AG08396 (cell line): ENCODE results near the gene RGCC.
A peak's percentile ranks its signal among the peaks of the same experiment; 100 is the strongest.
"Not testable (repeated sequence)": the region's sequence is repeated elsewhere in the genome, so short reads cannot be mapped to it uniquely, and the experiment has no call there.

Experiments used
- DNase-seq: peaks from one replicate; pipeline ENCODE4 v3.0.0; 2012; ENCODE audit warnings: low spot score, mixed read lengths

RGCC gene, protein sequence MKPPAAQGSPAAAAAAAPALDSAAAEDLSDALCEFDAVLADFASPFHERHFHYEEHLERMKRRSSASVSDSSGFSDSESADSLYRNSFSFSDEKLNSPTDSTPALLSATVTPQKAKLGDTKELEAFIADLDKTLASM

DNA sequence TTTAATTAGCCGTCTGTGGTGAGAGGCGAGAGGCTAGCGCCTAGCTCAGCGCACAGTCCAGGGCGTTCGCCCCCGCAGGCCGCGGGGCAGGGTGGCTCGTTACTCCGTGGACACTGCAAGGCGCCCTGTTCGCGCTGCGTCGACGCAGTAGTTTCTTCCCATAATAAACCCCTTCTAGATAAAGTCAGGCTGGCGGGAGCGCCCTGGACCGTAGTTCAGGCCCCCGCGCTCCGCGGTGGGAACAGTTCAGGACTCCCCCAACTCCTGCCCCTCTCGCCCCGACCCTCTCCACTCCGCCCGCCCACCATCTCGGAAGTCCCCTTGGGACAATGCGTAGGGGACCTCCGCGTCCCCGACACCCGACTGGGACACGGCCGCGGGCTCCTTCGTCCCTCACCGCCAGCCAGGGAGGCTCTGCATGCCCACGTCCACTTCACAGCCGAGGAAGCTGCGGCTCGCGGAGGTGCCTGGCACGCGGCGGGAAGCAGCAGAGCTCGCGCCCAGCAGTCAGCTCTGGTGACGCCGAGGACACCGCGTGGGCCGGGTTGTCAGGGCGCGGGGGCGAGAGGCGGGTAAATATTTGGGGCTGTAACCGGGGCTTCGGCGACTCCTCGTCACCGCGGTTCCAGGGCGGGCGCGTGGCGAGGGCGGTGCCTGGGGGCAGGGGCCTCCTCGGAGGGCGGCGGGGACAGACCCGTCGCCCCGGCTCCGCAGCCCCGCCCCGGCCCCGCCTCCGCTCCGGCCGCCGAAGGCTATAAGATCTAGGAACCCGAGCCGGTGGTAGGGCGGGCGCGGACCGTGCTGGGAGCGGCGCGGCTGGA lies at the start of gene RGCC:
Gene RGCC, plus strand, starts transcription at position 783 of the 821 bp plus-strand sequence. CDS start 158 bp downstream, outside the sequence.
- DNase-seq: peak; percentile 89

DNA sequence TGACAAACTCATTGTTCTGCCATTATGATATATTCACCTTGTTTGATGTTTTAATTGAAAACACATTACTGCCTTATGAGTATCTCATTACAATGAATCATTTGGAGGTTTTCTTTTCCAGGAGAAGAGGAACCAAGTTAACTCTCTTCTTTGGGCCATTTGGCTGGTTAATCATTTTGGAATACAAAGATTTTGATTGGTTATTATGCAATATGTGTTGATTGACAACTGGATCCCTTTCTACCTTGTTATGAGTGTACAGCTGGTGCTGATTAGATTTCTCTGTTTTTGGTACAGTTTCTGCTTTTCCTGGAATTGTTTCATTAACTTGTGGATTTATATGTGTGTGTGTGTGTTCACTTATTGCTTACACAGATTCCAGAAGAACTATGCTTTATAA lies 49.2 kb upstream of the RGCC start:
- no peak for DNase-seq

DNA sequence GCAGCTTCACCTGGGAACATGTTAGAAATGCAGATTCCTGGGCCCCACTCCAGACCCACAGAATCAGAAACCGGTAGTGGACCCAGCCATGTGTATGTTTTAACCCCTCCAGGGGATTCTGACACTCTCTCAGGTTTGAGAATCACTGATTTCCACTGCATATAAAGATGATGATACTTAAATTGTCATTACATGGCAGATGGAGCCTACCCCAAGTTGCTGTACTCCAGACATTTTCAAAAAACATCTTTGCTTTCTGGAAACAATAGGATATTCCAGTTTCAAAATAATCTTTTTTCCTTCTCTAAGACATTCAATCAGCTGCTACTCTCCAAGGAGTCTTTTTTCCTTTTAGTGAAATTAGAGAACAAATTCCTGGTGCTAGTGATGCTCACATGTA lies 48.6 kb upstream of the RGCC start:
- DNase-seq: no peak

DNA sequence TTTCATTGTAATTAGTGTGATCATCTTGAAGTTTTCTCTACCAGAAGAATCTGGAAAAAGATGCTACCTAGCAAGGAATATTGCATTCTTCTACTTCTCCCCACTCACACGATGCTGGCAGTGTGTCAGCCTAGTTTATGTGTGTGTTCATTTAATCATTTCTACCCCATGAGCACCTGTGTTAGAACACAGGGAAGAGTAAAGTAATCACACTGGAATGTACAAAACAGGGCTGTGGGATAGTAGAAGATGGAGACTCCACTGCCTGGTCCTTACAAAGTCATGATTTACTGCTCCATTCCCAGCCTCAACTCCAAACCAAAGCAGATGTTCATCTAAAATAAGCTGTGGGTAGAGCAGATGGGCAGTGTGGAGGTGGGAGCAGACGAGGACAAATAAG lies 47.7 kb upstream of the RGCC start:
- DNase-seq: no peak

DNA sequence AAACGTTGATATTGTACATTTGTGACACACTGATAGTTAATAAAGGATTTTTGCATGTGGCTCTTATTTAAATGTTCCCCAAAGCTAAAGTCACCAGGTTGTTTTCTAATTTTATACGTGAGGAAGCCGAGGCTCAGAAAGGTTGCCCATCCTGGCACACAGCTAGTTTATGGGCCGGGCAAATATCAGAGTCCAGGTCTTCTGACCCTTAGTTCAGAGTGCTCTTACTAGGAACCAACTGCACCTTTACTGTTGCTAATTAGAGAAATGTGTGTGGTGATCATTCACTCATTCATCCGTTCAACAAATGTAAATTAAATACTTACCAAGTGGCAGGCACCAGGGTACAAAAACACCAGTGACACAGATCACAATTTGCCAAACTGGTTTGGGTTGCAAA lies 46.3 kb upstream of the RGCC start:
- DNase-seq: no peak

DNA sequence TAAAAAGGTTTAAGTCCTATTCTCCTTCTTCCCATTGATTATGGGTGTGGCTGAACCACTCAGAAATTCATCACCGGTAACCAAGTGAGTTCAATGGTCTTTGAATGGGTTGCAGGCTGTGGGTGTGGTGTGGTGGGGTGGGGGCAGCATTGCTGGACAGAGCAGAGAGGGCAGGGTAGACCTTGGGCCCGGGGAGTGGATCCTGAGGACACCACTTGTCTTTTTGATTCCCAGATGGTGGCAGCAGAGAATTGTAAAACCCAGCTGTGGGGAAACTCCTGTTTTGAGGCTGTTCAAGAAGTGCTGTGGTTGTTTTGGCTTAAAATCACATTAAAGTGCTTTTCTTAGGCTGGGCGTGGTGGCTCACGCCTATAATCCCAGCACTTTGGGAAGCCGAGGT lies 45.8 kb upstream of the RGCC start:
- peak; percentile 59 for DNase-seq

DNA sequence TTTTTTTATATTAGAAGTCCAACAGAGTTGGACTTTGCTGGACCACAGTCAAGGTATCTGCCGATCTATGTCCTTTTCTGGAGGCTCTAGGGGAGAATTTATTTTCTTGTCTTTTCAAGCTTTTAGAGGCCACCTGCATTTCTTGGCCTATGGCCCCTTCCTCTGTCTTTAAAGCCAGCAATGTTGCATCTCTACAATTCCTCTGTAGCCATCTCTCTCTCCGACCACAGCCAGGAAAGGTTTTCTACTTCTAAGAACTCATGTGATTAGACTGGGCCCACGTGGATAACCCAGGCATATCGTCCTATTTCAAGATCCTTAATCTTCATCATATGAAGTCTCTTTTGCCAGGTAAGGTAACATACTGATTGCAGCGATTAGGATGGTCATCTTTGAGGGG lies 43.5 kb upstream of the RGCC start:
- no peak for DNase-seq

DNA sequence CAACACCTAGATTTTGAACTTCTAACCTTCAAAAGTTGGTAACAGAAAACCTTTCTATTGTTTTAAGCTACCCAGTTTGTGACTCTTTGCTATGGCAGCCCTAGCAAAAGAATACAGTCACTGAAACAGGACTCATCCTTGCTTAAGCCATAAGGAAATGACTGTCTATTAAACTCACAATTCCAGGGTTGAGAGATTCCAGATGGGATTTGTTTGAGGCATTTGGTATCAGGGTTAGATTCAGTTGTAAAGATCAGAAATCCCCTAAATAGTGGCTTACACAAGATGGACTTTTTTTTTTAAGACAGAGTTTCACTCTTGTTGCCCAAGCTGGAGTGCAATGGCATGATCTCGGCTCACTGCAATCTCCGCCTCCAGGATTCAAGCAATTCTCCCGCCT lies 41.1 kb upstream of the RGCC start:
- no peak for DNase-seq

DNA sequence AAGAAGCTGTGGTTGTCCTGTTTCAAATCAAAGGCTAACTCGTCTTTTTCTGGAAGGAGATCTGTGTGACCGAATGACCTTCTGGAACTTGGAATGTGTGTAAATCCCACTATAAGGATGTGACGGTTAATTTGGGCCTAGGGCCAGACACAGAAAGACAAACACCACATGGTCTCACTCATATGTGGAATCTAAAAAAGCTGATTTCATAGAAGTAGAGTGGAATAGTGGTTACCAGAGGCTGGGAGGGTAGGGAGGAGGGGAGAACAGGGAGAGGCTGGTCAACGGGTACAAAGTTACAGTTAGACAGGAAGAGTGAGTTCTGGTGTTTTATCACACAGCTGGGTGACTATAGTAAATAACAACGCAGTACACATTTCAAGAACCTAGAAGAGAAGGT lies 39.3 kb upstream of the RGCC start:
- DNase-seq: no peak

DNA sequence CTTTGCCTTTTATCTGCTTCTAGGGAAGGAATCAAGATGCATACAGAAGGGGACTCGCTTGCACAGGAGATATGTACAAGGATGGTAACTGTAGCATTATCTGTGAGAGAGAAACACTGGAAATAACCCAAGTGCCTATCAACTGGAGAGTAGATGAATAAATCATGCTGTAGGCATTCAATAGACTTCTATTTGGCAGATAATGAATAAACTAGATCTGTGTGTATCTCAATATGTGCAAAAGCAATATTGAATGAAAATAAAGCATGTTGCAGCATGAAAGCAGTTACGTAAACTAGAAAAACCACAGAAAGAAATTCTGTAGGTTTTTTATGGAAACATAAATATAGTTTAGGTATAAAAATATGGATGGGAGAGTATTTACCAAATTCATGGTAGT lies 38.6 kb upstream of the RGCC start:
- DNase-seq: no peak

DNA sequence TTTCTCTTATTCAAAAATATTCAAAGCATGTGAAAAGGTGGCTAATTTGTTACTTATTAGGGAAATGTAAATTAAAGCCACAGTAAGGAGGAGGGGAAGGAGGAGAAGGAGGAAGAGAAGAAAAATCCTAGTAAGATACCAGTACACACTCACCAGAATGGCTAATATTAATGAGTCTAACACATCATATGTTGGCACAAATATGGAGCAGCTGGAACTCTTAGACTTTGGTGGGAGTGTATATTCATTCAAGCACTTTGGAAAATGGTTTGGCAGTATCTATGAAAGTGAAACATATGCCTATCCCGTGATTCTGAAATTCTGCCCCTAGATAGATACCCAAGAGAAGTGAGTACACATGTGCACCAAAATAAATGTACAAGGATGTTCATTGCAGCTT lies 38.1 kb upstream of the RGCC start:
- no peak for DNase-seq

DNA sequence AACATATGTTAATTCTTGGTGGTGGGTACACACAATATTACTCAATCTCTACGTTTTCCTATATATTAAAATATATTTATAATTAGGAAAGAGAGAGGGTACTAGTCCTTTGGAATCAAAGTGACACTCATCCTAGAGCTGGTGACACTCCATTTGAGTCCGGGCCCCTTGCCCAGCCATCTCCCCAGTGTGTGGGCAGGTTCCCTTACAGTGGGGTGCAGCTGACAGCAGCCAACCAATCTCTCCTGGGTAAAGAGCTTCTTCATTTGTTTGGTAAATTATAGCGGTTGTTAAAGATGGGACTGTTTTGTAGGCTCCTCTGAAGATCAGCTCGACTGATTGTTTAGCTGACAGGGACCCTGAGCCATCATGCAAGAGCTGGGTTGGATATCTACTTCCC lies 37.2 kb upstream of the RGCC start:
- no peak for DNase-seq

DNA sequence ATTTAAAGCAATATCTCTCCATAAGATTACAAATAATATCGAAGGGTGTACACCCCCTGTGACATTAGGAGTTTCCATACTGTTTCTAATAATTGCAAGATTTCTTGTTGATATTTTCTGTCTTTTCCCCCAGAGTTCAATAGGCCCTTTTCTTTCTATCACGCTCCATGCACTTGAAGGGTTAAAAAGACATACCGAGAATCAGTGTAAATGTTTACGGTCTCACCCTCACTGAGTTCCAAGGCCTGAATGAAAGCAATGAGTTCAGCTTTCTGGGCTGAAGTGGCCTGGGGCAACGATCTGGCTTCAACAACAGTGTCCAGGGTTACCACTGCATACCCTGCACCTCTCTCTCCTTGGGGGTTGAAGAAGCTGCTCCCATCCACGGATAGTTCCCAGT lies 36.0 kb upstream of the RGCC start:
- not testable (repeated sequence) for DNase-seq

DNA sequence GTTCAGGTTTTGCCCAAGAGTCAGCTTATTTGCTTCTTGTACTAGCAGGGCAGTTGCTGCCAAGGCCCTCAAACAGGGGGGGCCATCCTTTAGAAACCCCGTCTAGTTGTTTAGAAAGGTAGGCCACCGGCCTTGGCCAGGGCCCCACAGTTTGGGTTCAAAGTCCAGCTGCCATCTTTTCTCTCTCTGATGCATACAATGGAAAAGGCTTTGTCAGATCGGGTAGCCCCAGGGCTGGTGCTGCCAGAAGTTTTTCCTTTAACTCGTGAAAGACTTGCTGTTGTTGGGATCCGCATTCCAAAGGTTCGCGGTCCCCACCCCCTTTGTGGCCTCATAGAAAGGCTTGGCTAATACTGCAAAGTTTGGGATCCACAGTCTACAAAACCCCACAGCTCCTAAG lies 35.4 kb upstream of the RGCC start:
- DNase-seq: not testable (repeated sequence)

DNA sequence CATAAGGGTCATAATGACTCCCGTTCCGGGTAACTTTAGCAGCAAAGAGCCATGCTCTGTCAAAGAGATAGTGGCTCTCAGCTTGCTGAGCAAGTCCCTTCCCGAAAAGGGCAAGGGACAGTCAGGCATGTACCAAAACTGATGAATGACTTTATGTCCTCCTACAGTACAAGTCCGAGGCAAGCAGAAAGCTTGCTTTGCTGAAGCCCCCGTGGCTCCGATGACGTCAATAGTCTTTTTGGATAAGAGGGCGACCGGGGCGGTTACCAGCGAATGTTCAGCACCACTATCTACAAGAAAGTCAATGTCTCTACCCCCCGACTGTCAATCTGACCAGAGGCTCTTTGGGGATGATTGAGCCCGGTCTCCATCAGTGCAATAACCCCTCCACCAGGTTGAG lies 34.1 kb upstream of the RGCC start:
- DNase-seq: not testable (repeated sequence)

DNA sequence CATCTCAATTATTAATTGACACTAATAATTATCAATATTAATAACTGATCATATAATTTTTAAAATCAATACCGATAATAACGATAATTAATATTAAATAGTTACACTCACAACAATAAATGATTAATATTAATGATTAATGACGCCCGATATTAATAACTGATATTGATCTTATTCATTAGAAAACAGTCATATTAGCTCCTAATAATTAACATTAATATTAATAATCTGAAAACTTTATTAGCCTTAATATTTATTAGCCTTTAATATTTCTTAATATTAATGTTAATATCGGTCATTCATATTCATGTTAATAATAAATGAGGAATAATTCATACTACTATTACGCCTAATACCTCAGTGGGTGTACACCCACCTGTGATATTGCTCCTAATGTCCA lies 32.7 kb upstream of the RGCC start:
- DNase-seq: not testable (repeated sequence)

DNA sequence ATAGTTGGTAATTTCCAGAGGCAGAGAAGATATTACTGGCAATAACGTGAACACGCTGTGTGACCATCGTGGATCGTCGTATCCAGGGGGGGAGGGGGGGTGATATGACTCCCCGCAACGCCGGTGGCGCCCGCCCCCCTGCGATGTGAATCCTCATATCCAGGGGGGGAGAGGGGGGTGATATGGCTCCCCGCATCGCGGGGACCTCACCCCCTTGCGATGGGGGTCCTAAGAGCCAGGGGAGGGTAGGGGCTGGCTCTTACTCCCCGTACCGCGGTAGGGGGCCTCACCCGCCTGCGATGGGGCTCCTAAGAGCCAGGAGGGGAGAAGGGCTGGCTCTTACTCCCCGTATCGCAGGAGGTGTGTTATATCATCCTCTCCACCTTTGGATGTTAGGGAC lies 31.3 kb upstream of the RGCC start:
- DNase-seq: no peak

DNA sequence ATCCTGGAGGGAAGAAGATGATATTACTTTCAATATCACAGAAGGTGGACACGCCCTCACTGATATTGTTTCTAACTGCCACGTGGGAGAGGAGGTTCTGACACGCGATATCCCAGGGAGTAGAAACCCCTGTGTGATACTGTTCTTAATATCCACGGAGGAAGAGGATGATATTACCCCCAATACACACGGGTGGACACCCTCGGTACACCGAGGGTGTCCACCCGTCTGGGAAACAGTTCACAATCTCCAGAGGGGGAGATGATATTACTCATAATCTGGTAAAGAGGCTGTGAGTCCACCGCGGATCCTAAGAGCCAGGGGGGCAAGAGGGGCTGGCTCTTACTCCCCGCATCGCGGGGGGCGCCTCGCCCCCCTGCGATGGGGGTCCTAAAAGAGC lies 29.7 kb upstream of the RGCC start:
- DNase-seq: no peak

DNA sequence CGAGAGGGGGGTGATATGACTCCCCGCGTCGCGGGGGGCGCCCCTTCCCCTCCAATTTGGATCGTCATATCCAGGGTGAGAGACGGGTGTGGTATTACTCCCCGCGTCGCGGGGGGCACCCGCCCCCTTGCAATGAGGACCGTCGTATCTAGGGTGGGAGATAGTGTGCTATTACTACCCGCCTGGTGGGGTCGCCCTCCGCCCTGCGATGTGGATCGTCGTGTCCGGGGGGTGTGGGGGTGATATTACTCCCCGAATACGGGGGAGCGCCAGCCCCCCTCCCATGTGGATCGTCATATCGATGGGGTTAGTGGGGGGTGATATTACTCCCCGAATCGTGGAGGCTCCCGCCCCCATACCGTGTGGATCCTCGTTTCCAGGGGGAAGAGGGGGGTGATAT lies 29.2 kb upstream of the RGCC start:
- no peak for DNase-seq

DNA sequence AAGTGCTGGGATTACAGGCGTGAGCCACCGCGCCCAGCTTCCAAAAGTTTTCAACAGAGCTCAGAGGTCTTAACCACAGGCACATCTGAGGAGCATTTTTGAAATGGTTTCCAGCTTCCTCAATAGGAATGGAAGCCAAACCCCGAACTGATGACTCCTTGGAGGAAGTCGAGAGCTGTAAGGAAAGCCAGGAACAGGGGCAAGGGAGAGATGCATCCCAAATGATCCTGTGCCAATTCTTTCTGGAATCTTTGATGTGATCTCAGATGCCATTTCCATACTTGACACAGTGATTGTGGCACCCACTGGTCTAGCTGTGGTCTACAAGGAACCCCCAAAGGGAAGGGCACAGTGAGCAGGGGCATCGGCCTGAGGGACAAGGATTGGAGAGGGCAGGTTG lies 23.3 kb upstream of the RGCC start:
- not testable (repeated sequence) for DNase-seq

DNA sequence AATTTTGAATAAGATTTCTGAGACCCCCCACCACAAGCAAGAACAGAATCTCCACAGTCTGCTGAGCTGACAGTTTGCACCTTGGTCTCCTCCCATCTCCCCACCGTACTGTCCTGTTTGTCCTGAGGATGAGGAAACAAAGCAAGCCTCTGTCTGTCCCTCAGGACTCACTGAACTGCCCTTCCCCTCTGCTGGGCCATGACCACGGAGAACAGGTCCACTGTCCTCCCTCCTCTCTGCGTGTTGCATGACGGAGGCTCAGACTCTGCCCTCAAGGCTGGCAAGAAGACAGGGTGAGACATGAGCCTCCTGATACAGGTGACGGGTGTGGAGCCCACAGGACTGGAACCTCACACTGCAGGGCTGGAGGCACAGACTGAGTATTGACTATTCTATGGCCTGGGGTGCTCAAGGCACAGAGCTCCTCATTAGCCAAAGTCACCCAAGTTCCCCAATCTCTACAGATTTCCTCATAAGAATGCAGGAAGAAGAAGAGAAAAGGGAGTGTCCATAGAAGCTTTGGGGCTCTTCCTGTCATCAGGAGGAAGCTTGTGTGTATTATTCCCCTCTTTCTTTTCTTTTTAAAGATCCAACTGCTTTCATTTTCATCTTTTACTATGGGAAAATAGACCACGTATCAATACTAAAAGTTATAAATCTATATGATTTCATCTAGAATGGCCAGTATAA lies 22.4 kb upstream of the RGCC start:
- no peak for DNase-seq

DNA sequence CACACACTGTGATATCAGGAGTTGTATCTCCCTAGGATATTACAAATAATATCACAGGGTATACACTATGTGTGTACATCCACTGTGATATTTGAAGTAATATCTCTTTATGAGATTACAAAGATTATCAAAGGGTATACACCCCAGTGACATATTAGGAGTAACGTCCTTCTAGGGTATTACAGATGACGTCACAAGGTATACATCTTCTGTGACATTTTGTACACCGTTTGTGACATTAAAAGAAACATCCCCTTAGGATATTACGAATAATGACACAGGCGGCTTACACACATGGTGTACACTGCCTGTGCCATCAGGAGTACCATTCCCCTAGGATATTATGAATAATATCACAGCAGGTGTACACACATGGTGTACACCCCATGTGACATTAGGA lies 13.4 kb upstream of the RGCC start:
- DNase-seq: no peak

DNA sequence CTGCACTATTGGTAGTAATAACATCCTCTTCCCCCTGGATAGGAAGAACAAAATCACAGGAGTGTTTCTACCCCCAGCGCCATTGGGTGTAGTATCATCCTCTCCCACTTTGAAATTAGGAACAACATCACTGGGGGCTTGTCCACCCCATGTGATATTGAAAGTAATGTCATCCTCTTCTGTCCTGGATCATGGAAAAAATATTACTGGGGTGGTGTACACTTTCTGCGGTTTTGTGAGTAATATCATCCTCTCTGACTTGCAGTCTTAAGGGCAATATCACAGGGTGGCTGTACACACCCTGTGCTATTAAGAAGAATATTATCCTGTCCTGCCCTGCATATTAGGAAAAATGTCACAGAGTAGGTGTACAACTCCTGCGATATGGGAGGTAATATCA lies 4.9 kb upstream of the RGCC start:
- DNase-seq: no peak
